GM10266 (cell line): ENCODE data around the gene TRANK1.
A peak's percentile ranks its signal among the peaks of the same experiment; 100 is the strongest.

Source experiments
- DNase-seq: peaks from one replicate; pipeline ENCODE4 v3.0.0; 2012; ENCODE audit errors: extremely low spot score
- CTCF ChIP-seq: IDR thresholded peaks from 2 replicates; pipeline ENCODE4 v1.5.1; 2012; ENCODE audit warnings: mild to moderate bottlenecking, low read depth; ENCODE audit not compliant: control insufficient read depth, insufficient read depth; ENCODE audit errors: missing control alignments

Gene TRANK1

GRCh38 chr3:36944641-36945270 lies at the start of gene TRANK1:
Gene TRANK1, minus strand, starts transcription at chr3:36945054. Its CDS starts 245 bp downstream, at chr3:36944809.
- TF ChIP-seq CTCF = no peak
- DNase-seq = peak; percentile 70

GRCh38 chr3:36993326-36994283 lies 48.8 kb upstream of the TRANK1 start, which contains the start of gene MLH1:
Gene MLH1, plus strand, starts transcription at chr3:36993518. Its CDS starts 30 bp downstream, at chr3:36993548.
- no peak for TF ChIP-seq CTCF
- peak; percentile 82 for DNase-seq

- DNase-seq = peak; percentile 95
- peak; percentile 25 for TF ChIP-seq CTCF
These were observed 48.0 kb upstream of the TRANK1 start, which contains the start of gene EPM2AIP1 for GRCh38 chr3:36992806-36993325. Gene EPM2AIP1, minus strand, starts transcription at chr3:36993131. Its CDS starts 54 bp downstream, at chr3:36993077.

GRCh38 chr3:36991923-36992805 lies 47.3 kb upstream of the TRANK1 start:
- DNase-seq = no peak
- no peak for TF ChIP-seq CTCF

- no peak for TF ChIP-seq CTCF
- DNase-seq = no peak
These were observed 46.3 kb upstream of the TRANK1 start for GRCh38 chr3:36991147-36991546.

- no peak for TF ChIP-seq CTCF
- no peak for DNase-seq
These were observed 44.7 kb upstream of the TRANK1 start for GRCh38 chr3:36989568-36989967.
